Activated gamma-delta T cell treated with anti-CD3 and anti-CD28 coated beads, Interleukin-2, amount 50 U/mL, for 16 hours (primary cell): Measurements from ENCODE around the gene STOML2.
"Not testable (repeated sequence)": the region's sequence is repeated elsewhere in the genome, so short reads cannot be mapped to it uniquely, and the experiment has no call there.

Experiments used
- DNase-seq: peaks from one replicate; pipeline ENCODE4 v3.0.0-alpha.2; 2020; ENCODE audit warnings: low read depth

Gene STOML2

GRCh38 chr9:35102769-35103659 is at the start of gene STOML2:
STOML2 (minus strand) TSS chr9:35103131; CDS start chr9:35103094, 37 bp downstream.
- DNase-seq = peak; percentile 90

GRCh38 chr9:35147941-35148563 is 45.1 kb upstream of the STOML2 start:
- not testable (repeated sequence) for DNase-seq

- DNase-seq = no peak
Measured at GRCh38 chr9:35142037-35142436, 39.1 kb upstream of the STOML2 start.

- no peak for DNase-seq
Measured at GRCh38 chr9:35140093-35140492, 37.2 kb upstream of the STOML2 start.

- no peak for DNase-seq
Measured at GRCh38 chr9:35136866-35137265, 33.9 kb upstream of the STOML2 start.

GRCh38 chr9:35135988-35136387 is 33.1 kb upstream of the STOML2 start:
- no peak for DNase-seq

- DNase-seq = no peak
Measured at GRCh38 chr9:35134920-35135319, 32.0 kb upstream of the STOML2 start.

- peak; percentile 81 for DNase-seq
Measured at GRCh38 chr9:35116898-35117551, 14.1 kb upstream of the STOML2 start.

- DNase-seq = no peak
Measured at GRCh38 chr9:35116539-35116897, 13.6 kb upstream of the STOML2 start.

- DNase-seq = peak; percentile 90
Measured at GRCh38 chr9:35115680-35116538, 13.0 kb upstream of the STOML2 start, which contains the start of gene ATOSB. ATOSB (minus strand) TSS chr9:35115862; CDS start chr9:35108274, 7,588 bp downstream.

- DNase-seq = no peak
Measured at GRCh38 chr9:35114840-35115628, 12.1 kb upstream of the STOML2 start.

GRCh38 chr9:35114113-35114839 is 11.3 kb upstream of the STOML2 start:
- DNase-seq = peak; percentile 29

GRCh38 chr9:35112257-35113020 is 9.5 kb upstream of the STOML2 start:
- DNase-seq = no peak

- DNase-seq = peak; percentile 94
Measured at GRCh38 chr9:35111001-35111933, 8.3 kb upstream of the STOML2 start.

- no peak for DNase-seq
Measured at GRCh38 chr9:35110327-35110761, 7.4 kb upstream of the STOML2 start.

GRCh38 chr9:35108946-35109575 is 6.1 kb upstream of the STOML2 start:
- no peak for DNase-seq

GRCh38 chr9:35108461-35108860 is 5.5 kb upstream of the STOML2 start:
- no peak for DNase-seq
